AG04450 (cell line): ENCODE measurements around the gene SP9. TPM values are rescaled to one million over a fixed set of nuclear protein-coding genes. Genes with fewer than 3 reads are reported as not detected.
A peak's percentile ranks its signal among the peaks of the same experiment; 100 is the strongest.

Experiments
- CTCF ChIA-PET: fragments of 300-600, 350-600 bp; formaldehyde crosslinking; extraction: SDS; loops from one replicate; lab custom pipeline; 2022; ENCODE audit warnings: antibody characterized with exemption, inconsistent platforms; lab: Charles Lee
- POLR2A ChIA-PET: fragments of 350-600 bp; formaldehyde crosslinking; extraction: SDS; loops from one replicate; lab custom pipeline; 2021; ENCODE audit warnings: antibody characterized with exemption, inconsistent platforms; lab: Yijun Ruan, JAX
- DNase-seq: peaks from one replicate; pipeline ENCODE4 v3.0.0-alpha.2; 2011; ENCODE audit warnings: low read depth, low spot score
- H3K27ac ChIP-seq: one replicate; pipeline ENCODE4 v1.5.1; 2012; ENCODE audit warnings: low read depth, low read length, control low read depth
- H3K27me3 ChIP-seq: one replicate; pipeline ENCODE4 v1.6.0; 2012; ENCODE audit warnings: low read length; ENCODE audit not compliant: control insufficient read depth, insufficient read depth
- H3K4me3 ChIP-seq: 2 replicates; pipeline ENCODE4 v1.5.1; 2011; ENCODE audit warnings: mild to moderate bottlenecking, low read depth, low read length, control low read depth
- H3K9me3 ChIP-seq: 2 replicates; pipeline ENCODE4 v1.5.1; 2012; ENCODE audit warnings: low read length; ENCODE audit not compliant: control insufficient read depth, insufficient read depth
- polyA minus RNA-seq: library from RNA; depleted of rRNA, polyadenylated mRNA; stranded (reverse); fragments of >200 nt; gene quantifications from 2 replicates; pipeline ENCODE4 v1.2.3, GENCODE V29; 2011; rRNA and poly(A)+ RNA removed
- polyA plus RNA-seq: library from polyadenylated mRNA; depleted of rRNA; stranded (reverse); fragments of >200 nt; gene quantifications from 2 replicates; pipeline ENCODE4 v1.2.3, GENCODE V29; 2011; rRNA removed
- TF ChIP-seq, protein P1 (sequence below): IDR thresholded peaks from 2 replicates; pipeline ENCODE4 v1.5.1; 2011; ENCODE audit warnings: low read depth, low read length, control low read depth, inconsistent platforms

Gene SP9
- polyA plus RNA-seq (not detected in 2 replicates), polyA minus RNA-seq (not detected in 2 replicates)

DNA sequence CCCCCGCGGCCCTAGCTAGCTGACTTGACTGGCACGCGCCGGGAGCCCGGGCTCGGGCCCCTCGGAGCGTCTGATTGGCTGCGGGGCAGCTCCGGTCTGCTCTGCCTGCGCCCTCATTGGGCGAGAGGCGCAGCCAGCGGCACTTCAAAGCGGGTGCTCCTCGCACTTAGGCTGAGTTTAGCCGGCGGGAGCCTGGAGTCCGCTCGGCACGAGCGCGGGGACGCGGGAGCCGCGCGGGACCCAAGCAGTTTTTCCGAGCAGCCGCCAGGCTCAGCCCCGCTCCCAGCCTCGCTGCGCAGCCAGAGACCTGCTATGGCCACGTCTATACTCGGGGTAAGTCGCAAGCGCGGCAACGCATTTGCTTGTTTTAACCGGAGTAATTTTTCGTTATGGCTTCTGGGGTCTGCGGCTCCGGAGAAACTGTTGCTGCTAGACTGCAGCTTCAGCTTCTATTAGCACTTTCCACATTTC is at the start of gene SP9:
Gene SP9, plus strand, starts transcription at position 174 of the 471 bp plus-strand sequence. Its CDS starts 139 bp downstream, at position 313.
- DNase-seq = no peak
- Histone ChIP-seq H3K4me3 (peak within 1 kb of the TSS; percentile 25; the same call in 1 of the 2 replicates), H3K27ac (no peak within 1 kb of the TSS), H3K9me3 (peaks cover 4% of the 10 kb centered on the region; the same call in 1 of the 2 replicates), H3K27me3 (peaks cover 94% of the 10 kb centered on the region)
- CTCF ChIA-PET = no interaction called here
- TF ChIP-seq, protein P1, sequence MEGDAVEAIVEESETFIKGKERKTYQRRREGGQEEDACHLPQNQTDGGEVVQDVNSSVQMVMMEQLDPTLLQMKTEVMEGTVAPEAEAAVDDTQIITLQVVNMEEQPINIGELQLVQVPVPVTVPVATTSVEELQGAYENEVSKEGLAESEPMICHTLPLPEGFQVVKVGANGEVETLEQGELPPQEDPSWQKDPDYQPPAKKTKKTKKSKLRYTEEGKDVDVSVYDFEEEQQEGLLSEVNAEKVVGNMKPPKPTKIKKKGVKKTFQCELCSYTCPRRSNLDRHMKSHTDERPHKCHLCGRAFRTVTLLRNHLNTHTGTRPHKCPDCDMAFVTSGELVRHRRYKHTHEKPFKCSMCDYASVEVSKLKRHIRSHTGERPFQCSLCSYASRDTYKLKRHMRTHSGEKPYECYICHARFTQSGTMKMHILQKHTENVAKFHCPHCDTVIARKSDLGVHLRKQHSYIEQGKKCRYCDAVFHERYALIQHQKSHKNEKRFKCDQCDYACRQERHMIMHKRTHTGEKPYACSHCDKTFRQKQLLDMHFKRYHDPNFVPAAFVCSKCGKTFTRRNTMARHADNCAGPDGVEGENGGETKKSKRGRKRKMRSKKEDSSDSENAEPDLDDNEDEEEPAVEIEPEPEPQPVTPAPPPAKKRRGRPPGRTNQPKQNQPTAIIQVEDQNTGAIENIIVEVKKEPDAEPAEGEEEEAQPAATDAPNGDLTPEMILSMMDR = no peak
- POLR2A ChIA-PET = no interaction called here

DNA sequence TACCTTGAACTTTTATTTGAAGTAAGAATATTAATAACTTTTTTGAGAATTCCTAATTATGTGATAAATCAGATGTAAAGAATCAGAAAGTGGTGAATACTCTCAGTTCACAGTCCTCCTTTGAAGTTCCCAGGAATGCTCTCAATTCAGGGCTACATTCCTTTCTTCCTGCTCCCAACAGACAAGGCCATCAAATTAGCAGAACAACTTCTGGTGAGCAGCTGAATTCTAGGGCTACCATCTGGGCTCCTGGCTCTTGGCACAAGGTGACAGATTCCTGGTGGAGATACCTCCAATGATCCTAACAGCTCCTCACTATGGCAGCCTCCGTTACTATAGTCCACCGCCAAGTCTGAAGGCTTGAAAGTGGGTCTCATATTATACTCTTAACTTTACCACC is 48.6 kb upstream of the SP9 start:
- Histone ChIP-seq H3K27me3 (peaks cover 11% of the 10 kb centered on the region), H3K4me3 (no peak overlapping the region), H3K27ac (no peak overlapping the region), H3K9me3 (no peaks in the 10 kb centered on the region)
- no peak for DNase-seq
- ChIA-PET CTCF (no interaction called here), POLR2A (no interaction called here)
- TF ChIP-seq, protein P1 = no peak

DNA sequence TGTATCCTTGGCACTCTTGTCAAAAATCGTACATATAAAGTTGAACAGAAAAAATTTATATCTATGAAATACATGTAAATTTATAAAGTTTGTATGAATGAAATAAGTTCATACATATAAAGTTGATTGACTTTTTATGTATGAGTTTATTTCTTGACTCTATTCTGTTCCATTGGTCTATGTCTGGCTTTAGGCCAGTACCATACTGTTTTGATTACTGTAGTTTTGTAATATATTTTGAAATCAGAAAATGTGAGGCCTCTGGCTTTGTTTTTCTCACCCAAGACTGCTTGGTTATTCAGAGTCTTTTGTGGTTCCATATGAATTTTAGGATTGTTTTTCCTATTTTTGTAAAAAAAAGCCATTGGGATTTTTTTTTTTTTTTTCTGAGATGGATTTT is 41.8 kb upstream of the SP9 start:
- POLR2A ChIA-PET = no interaction called here
- H3K9me3 ChIP-seq = peaks cover 9% of the 10 kb centered on the region
- CTCF ChIA-PET = interaction anchor here (0.6 kb wide), 1 partner anchor 12 kb away, joined by 4 read pairs; no protein-coding TSS in a partner anchor
- H3K4me3 ChIP-seq = no peak overlapping the region
- H3K27ac ChIP-seq = no peak overlapping the region
- TF ChIP-seq, protein P1 = no peak
- no peak for DNase-seq
- H3K27me3 ChIP-seq = no peaks in the 10 kb centered on the region

DNA sequence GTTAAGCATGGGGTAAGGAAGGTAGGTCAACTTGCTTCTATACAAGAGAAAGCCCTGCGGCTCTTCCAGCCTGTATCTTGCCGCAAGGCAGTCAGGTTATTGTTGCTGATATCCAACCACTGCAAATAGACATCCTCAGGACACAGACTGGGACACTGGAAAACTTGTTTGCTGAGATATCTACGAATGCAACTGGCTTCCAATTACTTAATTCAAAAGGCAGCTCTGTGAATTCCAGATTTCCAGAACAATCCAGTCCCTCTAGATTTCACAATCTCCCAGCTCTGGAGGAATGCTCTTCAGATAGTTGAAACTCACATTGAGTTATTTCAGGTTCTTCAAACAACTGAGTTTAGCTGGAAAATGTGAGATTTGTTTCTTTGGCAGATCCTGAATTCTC is 34.6 kb upstream of the SP9 start:
- TF ChIP-seq, protein P1 = no peak
- ChIA-PET POLR2A (no interaction called here), CTCF (no interaction called here)
- H3K9me3 ChIP-seq = no peaks in the 10 kb centered on the region
- H3K27ac ChIP-seq = no peak overlapping the region
- DNase-seq = no peak
- H3K4me3 ChIP-seq = no peak overlapping the region
- H3K27me3 ChIP-seq = peaks cover 4% of the 10 kb centered on the region

DNA sequence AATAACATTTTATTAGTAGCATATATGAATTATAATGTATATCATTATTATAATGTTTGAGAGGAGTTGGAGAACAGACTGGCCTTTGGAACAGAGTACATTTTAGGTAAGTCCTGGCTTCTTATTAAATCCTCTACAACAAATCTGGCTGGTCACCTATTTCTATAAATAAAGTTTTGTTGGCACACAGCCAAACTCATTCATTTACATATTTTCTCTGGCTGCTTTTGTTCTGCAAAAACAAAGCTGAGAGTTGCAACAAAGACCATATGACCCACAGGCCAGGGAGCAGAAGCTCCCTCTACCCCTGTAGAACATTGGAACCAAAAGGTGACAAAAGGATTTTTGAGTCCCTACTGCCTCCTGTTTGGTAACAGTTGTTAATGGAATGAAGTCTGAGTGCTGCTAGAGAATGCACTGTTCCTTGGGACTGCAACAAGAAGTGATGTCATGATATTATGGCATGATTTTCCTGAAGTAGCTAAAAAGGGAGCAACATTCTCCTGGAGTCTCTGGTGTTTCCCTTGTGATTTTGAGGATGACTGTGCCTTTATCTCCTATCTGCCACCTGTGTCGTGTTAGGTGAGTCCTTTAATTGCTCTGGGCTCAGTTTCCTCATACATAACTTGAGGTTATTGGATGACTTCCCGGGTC is 22.0 kb upstream of the SP9 start:
- Histone ChIP-seq H3K9me3 (no peaks in the 10 kb centered on the region), H3K4me3 (no peak overlapping the region), H3K27me3 (peaks cover 28% of the 10 kb centered on the region), H3K27ac (no peak overlapping the region)
- POLR2A ChIA-PET = no interaction called here
- CTCF ChIA-PET = no interaction called here
- TF ChIP-seq, protein P1 = no peak
- DNase-seq = no peak
